IPS-18c (cell line): ENCODE results near the gene UCP3.

Source experiments
- H3K4me3 ChIP-seq: 2 replicates; pipeline ENCODE4 v1.7.0; 2013; ENCODE audit warnings: low read depth, mild to moderate bottlenecking, low read length, moderate library complexity; ENCODE audit not compliant: insufficient read depth
- H3K9me3 ChIP-seq: one replicate; pipeline ENCODE4 v1.6.1; 2013; ENCODE audit warnings: mild to moderate bottlenecking, low read length, moderate library complexity; ENCODE audit not compliant: control insufficient read depth, insufficient read depth

The UCP3 gene

DNA sequence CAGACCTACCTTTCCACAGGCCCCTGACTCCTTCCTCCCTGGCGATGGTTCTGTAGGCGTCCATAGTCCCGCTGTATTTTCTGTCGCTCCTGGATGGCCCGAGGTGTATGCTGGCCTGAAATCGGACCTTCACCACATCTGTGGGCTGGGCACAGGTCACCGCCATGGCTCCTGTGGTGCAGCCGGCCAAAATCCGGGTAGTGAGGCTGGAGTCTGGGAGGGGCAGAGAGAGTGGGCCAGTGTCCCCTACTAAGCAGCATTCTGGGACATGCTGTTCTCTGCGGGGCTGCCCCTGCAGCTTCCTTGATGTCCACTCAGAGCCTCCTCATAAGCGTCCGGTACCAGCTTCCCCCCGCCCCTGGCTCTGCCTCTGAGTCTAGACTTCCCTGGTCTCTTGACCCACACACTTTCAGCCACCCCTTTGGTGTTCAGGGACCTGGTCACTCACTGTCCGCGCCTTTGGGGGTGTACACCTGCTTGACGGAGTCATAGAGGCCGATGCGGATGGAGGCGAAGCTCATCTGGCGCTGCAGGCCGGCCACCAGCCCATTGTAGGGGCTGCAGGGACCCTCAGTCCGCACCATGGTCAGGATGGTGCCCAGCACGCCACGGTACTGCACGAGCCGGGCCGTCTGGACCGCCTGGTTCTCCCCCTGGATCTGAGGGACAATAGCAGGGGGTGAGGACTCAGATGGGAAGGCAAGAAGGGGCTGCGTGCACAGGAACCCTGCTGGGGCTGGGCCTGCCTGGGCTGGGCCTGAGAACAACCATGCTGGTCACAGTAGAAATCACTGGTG is 3.0 kb downstream of the UCP3 start:
- Histone ChIP-seq H3K9me3 (peaks cover 2% of the 10 kb centered on the region), H3K4me3 (no peak overlapping the region)

DNA sequence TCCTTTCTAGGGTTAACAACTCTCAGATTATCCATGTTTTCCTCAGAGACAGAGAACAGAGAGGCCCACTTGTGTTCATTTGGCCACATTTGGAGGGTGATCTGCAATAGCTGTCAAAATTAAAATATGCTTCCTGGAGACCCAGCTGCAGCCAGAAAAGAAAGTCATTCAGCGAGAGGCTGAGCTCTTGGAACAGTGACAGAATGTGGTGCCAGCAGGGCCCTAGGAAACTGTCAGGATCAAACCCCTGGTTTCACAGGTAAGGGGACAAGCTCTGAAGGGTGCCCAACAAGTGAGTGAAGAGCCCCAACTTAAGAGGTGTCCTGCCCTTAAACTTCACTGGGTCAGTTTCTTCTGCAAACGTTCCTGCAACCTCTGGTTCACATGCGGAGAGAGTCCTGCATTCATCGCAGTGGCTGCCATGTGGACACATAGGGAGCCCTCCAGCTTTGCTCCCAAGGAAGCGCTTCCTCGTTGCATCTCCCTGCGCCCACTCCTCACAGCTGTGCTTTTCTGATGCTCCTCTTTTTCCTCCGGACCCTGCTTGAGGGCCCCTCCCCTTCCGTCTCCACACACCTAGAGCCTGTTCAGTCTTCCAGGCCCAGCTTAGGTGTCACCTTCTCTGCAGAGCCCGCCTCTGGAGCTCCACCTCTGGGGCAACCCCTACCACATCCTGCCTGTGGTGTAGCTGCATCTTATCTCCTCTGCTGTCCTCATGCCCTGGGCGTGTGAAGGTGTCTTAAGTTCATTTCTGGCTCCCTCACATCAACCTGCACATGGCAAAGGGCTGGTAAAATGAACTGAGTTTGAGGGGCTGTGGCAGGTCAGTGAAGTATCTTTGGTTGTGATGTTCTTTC is 3.9 kb downstream of the UCP3 start:
- peaks cover 2% of the 10 kb centered on the region for H3K9me3 ChIP-seq
- no peak overlapping the region for H3K4me3 ChIP-seq

DNA sequence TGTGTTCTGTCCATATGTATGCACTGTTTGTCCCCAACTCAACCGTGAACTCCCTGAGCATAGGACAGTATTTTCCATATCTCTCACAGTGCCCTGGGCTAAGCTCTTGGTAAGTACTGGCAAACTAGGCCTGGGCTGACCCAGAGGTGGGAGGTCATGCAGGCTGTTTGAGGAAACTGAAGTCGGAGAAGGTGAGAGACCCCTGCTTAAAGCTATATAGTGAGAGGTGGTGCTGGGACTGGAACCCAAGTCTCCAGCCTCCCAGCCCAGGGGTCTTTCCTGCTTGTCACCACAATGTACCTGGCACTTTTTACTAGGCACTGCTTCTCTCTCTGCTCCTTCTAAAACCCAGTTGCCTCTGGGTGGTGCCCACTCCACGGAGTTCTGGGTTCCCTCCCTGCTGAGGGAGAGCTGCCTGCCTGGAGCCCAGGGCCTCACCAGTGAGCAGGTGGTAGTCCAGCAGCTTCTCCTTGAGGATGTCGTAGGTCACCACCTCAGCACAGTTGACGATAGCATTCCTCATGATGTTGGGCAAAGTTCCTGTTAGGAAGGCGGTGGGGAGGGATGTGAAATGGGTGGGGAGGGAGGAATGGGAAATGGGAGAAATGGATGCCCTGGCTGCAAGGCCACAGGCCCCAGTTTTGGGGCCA is 4.7 kb downstream of the UCP3 start:
- H3K9me3 ChIP-seq: peaks cover 2% of the 10 kb centered on the region
- H3K4me3 ChIP-seq: no peak overlapping the region

DNA sequence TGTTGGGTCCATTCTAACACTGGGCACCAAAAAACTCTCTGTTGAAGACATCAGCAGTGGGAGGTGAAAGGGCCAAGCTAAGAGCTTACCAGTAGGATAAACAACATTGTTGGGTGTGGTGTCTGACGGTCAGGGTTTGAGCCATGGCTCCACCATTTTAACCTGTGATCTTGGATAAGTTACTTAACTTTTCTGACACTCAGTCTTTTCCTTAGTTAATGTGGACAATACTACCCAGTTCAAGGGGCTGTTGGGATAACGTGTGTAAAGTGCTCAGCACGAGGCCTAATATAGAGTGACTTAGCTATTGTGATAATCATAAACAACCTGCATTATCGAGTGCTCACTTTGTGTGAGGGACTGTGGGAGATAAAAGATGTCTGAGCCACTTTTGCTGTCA is 6.1 kb downstream of the UCP3 start:
- Histone ChIP-seq H3K4me3 (no peak overlapping the region), H3K9me3 (peaks cover 2% of the 10 kb centered on the region)

DNA sequence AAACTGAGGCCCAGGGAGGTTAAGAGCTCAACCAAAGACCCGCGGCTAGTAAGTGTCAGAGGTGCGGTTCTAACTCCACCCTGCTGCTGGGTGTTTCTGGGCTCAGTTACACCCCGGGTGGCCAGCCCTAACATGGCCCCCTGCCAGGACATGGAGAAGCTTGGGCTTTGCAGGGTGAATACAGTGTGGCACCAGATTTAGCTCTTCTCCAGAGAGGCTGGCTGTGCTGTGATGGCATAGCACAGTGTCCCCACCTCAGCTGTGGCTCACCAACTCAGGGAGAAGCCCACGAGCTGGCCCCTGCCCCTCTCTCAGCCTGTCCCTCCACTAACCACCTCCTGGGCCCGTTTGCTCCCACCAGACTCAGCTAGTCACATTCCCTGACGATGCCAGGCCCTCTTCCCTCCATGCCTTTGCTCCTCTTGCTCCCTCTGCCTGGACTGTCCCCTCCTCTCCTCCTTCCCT is 7.0 kb downstream of the UCP3 start:
- H3K4me3 ChIP-seq: no peak overlapping the region; the same call in 1 of the 2 replicates

DNA sequence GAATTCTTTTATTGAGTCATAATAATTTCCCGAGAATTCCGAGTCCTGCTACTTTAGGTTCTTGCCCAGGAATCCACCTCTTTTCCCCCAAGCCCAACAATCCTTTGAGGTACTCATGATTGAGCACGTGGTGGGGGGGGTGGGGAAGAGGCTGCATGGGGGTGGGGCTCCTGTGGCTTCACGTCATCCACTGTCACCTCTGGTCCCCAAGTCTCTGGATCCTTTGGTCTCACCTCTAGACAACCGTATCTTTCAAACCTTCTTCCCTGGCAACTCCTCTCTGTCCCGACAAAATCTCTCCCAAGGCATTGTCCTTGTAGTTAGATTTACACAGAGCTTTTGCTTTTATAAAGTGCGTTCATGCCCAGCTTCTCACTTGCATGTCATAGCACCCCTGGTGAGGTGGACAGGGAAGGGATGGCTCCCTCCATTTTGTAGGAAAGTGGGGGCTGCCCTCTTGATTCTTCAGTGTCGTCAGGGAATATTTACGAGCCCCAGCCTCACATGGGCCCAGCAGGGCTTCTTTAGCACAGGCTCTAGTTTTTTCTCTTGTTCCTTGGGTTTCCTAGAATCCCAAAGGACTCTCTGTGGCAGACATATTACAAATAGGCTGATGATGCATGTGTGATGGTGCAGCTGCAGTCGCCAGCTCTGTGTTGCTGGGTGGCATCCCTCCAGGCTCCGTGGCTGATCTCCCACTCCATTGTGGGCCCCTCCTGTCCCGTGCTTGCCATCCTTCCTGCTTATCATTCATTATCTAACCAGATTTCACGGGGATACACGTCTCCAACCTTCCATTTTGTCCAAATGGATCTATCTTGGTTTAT is 8.4 kb downstream of the UCP3 start:
- no peak overlapping the region for H3K4me3 ChIP-seq
- peaks cover 2% of the 10 kb centered on the region for H3K9me3 ChIP-seq

More for the DNA sequence above, 7.0 kb downstream of the UCP3 start:
- H3K9me3 ChIP-seq: peaks cover 2% of the 10 kb centered on the region

DNA sequence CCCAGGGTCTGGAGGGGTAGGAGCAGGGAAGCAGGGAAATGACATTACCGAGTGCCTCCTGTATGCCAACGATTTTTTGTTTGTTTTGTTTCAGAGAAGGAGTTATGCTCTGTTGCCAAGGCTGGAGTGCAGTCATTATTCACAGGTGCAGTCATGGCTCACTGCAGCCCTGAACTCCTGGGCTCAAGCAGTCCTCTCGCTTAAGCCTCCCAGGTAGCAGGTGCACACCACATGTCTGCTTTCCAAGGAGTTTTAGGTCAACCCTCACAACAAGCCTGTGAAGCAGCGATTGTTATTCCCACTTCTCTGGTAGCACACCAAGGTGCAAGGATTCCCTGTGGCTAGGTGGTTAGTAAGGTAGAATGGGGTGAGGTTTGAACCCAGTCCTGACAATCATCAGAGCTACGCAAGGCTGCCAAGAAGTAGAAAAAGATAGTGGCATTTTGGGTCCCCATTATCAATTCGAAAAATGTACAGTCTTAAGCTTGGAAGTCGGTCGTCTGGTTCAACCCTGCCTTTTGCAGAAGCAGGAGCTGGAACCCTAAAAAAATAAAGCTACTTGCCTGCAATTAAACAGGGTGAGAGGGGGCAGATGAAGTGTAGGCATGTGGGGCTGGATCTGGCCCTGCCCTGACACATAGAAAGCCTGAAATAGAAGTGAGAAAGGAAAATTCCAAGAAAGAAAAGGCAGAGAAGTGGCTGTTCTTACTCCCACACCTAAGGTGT is 9.1 kb downstream of the UCP3 start:
- H3K9me3 ChIP-seq: peaks cover 2% of the 10 kb centered on the region
- no peak overlapping the region for H3K4me3 ChIP-seq

DNA sequence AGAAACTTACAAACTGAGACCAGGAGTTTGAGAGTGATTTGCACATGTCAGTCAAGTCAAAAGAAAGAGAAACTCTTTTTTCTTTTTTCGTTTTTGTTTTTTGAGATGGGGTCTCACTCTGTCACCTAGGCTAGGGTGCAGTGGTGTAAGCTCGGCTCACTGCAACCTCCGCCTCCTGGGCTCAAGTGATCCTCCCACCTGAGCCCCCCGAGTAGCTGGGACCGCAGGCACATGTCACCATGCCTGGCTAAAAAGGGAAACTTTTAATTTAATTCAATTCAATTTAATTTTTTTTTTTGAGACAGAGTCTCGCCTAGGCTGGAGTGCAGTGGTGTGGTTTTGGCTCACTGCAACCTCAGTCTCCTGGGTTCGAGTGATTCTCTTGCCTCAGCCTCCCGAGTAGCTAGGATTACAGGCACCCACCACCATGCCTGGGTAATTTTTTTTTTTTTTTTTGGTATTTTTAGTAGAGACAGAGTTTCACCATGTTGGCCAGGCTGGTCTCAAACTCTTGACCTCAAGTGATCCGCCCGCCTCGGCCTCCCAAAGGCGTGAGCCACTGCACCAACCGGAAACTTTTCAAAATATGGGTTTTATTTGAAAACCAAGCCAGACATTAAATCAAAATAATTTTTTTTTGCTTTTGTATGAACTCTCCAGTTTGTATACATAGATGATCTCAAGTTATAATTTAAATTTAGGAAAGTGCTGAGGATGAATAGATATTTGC is 9.9 kb downstream of the UCP3 start:
- peaks cover 2% of the 10 kb centered on the region for H3K9me3 ChIP-seq
- no peak overlapping the region for H3K4me3 ChIP-seq

DNA sequence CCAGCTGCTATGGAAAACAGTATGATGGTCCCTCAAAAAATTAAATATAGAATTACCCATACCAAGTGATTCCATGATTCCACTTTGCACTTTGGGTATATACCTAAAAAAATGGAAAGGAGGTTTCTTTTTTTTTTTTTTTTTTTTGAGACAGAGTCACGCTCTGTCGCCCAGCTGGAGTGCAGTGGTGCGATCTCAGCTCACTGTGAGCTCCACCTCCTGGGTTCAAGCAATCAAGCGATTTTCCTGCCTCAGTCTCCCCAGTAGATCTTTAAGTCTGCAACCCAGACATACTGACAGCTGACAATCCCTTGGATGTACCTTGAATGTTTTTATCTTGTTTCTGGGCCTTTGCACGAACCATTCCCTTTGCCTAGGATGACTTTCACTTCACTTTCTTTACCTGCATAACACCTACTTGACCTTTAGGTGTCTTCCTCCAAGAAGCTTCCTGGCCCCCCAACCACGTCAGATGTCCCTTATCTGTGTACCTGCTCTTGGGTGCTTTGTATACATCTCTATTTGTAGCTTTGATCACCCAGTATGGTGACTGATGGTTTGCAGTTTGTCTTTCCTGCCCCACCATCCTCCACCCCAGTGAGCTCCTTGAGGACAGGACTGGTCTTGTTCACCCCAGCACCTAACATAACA is 11.6 kb downstream of the UCP3 start:
- Histone ChIP-seq H3K9me3 (no peaks in the 10 kb centered on the region), H3K4me3 (no peak overlapping the region)

DNA sequence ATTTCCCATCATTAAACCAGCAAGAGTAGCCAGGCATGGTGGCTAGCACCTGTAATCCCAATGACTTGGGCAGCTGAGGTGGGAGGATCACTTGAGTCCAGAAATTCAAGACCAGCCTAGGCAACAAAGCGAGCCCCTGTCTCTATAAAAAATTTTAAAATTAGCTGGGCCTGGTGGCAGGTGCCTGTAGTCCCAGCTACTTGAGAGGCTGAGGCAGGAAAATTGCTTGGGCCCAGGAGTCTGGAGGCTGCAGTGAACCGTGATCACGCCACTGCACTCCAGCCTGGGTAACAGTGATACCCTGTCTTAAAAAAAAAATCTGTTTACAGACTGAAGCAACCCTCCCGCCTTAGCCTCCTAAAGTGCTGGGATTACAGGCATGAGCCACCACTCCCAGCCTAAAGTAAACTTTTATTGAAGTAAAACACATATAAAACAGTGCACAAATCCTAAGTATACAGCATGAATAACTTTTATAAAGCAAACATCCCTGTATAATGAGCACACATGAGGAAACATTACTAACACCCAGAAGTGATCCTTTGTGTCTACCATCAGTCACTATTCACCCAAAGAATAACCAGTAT is 12.6 kb downstream of the UCP3 start:
- Histone ChIP-seq H3K4me3 (no peak overlapping the region), H3K9me3 (no peaks in the 10 kb centered on the region)

DNA sequence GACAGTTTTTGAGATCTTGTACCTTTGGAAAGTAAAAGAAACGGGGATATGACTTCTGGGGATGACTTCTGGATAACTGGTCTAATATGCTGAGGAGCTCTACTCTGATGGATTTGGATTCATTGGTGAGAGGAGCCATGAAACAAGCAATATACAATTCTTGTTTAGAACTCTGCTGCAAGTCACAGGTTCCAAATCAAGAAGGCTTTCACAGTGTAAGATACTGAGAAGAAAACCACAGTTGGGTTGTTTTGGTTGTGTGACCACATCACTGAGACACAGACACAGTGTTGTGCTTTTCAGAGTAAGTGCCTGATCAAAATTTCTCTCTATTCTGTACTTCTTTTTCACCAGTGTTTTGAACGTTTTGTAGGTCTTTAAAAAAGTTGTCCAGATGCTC is 13.2 kb downstream of the UCP3 start:
- Histone ChIP-seq H3K4me3 (no peak overlapping the region), H3K9me3 (no peaks in the 10 kb centered on the region)

DNA sequence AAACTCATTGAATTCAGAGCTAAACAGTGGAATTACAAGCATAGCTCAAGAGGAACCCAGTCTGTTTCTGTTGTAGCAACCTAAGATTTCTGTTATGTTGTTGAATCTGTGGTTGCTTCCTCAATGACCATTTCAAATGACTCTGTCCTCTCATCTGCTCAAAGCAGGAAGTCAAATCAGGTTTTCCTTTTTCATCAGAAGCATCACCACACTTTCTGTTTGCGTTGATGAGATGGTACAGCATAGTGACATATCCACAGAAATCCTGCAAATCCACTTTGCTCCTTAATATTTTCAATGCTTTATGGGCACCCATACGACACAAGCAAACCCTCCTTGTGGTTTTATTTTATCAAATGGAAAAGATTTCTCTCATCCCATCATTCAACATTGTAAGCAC is 13.6 kb downstream of the UCP3 start:
- no peak overlapping the region for H3K4me3 ChIP-seq

DNA sequence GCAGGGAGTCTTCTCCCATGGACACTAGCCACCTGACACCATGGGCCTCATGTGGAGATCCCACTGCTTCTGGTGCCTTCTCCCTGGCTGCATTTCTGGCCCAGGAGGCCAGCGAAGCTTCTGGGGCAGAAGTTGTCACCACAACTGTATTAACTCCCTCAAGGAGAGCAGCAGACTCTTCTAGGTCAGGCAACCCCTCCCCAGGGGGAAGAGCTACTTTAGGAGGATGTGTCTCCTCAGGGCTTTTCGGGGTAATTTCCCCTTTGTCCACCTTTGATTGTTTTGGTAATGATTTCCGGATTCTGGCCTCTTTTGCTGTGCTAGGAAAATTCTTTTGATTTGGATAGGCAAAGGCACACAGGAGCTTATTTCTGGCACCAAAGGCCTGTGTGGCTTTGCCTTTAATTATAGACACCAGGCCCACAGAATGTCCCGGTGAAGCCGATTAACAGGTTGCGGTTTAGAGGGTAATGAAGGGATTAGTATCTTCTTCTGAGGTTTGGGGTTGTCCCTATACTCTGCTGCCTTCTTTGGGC is 17.3 kb downstream of the UCP3 start:
- no peaks in the 10 kb centered on the region for H3K9me3 ChIP-seq
- no peak overlapping the region for H3K4me3 ChIP-seq

More for the DNA sequence above, 13.6 kb downstream of the UCP3 start:
- no peaks in the 10 kb centered on the region for H3K9me3 ChIP-seq

DNA sequence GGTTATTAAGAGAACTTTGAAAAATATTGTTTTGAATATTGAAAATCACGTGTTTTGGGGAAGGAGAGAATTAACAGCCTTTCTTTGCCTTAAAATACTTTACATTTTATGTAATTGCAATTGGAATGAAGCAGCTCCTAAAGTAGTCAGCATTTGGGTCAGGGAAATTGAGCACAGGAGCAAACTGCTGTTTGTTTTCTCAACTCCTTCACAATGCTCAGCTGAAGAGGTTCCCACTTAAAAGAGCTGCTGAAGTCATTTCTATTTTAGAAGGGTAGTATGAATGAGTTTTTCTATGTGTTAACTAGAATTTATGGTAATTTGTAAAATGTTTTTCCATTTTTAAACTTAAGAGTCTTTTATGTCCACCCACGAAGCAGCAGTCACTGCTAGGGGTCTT is 18.2 kb downstream of the UCP3 start:
- no peak overlapping the region for H3K4me3 ChIP-seq

DNA sequence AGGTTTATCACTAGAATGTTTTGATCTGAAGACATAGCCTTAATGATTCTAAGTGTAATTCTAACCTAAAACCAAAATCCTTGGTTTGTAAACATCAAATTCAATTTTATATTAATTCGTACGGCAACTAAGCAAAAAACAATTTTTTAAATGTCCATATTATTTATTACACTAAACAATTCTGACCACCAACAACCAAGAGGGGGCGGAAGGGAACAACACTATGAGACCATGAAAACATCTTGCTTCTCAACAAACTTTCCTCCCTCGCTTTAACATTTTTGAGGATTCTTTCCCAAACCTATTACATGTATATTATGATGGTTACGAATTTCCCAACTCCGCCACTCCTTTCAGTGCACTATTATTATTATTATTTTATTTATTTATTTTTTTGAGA is 19.7 kb downstream of the UCP3 start:
- no peaks in the 10 kb centered on the region for H3K9me3 ChIP-seq
- H3K4me3 ChIP-seq: no peak overlapping the region

More for the DNA sequence above, 18.2 kb downstream of the UCP3 start:
- H3K9me3 ChIP-seq: no peaks in the 10 kb centered on the region
